ENCODE measurements around the gene ENPP1.

DNA sequence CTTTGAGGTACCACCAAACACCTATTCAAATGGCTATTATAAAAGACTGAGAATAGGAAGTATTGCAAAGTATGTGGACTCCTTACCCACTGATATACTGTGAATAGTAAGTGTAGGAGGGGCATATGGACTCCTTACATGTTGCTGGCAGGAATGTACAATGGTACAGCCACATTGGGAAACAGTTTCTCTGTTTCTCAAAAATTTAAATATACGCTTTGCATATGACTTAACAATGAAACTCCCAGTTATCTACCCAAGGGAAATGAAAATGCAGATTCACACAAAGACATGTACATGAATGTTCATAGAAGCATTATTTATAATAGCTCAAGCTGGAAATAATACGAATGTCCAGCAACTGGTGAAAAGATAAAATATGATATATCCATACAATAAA, 5.5 kb upstream of the ENPP1 start:
- TF ChIP-seq POLR2AphosphoS5 (IDR thresholded peaks at IDR 0.05) (no peak), EP300 (IDR thresholded peaks at IDR 0.05) (no peak), POLR2A (IDR thresholded peaks at IDR 0.05) (no peak)
- TF ChIP-seq, protein P1, sequence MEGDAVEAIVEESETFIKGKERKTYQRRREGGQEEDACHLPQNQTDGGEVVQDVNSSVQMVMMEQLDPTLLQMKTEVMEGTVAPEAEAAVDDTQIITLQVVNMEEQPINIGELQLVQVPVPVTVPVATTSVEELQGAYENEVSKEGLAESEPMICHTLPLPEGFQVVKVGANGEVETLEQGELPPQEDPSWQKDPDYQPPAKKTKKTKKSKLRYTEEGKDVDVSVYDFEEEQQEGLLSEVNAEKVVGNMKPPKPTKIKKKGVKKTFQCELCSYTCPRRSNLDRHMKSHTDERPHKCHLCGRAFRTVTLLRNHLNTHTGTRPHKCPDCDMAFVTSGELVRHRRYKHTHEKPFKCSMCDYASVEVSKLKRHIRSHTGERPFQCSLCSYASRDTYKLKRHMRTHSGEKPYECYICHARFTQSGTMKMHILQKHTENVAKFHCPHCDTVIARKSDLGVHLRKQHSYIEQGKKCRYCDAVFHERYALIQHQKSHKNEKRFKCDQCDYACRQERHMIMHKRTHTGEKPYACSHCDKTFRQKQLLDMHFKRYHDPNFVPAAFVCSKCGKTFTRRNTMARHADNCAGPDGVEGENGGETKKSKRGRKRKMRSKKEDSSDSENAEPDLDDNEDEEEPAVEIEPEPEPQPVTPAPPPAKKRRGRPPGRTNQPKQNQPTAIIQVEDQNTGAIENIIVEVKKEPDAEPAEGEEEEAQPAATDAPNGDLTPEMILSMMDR (IDR thresholded peaks at IDR 0.05): no peak

Data from gastroesophageal sphincter (tissue), 3 donors.